K562 (cell line): ENCODE data around the gene HK2. TPM values are rescaled to one million over a fixed set of nuclear protein-coding genes. Genes with fewer than 3 reads are reported as not detected.

ENCODE experiments used
- ATAC-seq: fragments of 200-7000 bp; cut with Tn5 transposase; 3 replicates; pipeline ENCODE4 v1.9.1; 2020; ENCODE audit warnings: moderate library complexity
- BruUV-seq: library from RNA; stranded (reverse); fragments of 400-500 nt; replicated peaks from 2 replicates; lab custom pipeline; 2021; lab: Mats Ljungman, UMichigan
- CTCF ChIA-PET: fragments of 300-600 bp; formaldehyde crosslinking; extraction: SDS; loops from one replicate; lab custom pipeline; 2021; ENCODE audit warnings: low intra/inter-chr PET ratio; lab: Yijun Ruan, JAX
- POLR2A ChIA-PET: fragments of 300-600, 350-650 bp; sonication (Branson Sonifier 250); formaldehyde crosslinking; extraction: SDS; loops from one replicate; lab custom pipeline; 2021; ENCODE audit warnings: antibody characterized with exemption, inconsistent platforms; lab: Yijun Ruan, JAX
- DNase-seq, 4 experiments: peaks; one replicate each; pipeline versions ENCODE4 v3.0.0 to v3.0.0-alpha.2; 2011 to 2018; ENCODE audit warnings: low spot score in 3 of 4, mixed read lengths in 3 of 4; ENCODE audit errors: extremely low read depth in 1 of 4
- FAIRE-seq: peaks from 2 replicates; lab custom pipeline; 2011; peaks lifted over from hg19 to GRCh38; lab: Jason Lieb, UNC
- H2AFZ ChIP-seq: 2 replicates; pipeline ENCODE4 v1.6.0; 2011; ENCODE audit warnings: low read depth, low read length, control low read depth, inconsistent platforms
- H3K27ac ChIP-seq: fragments of 200-600 bp; 3 replicates; pipeline ENCODE4 v1.8.0; 2011; ENCODE audit warnings: low read depth, mild to moderate bottlenecking, control low read depth, inconsistent platforms, low read length, moderate library complexity, mixed read lengths; ENCODE audit errors: extremely low read depth
- H3K27me3 ChIP-seq, 2 experiments: fragments of 300-600 bp in 1 of 2; 2 replicates in 1 of 2; 3 replicates in 1 of 2; pipeline versions ENCODE4 v1.6.0 to v1.8.0; 2011; ENCODE audit warnings: inconsistent platforms in 2 of 2, low read length in 2 of 2, mild to moderate bottlenecking in 1 of 2, mixed read lengths in 1 of 2, moderate library complexity in 1 of 2; ENCODE audit not compliant: control insufficient read depth in 2 of 2, insufficient read depth in 2 of 2
- H3K36me3 ChIP-seq: fragments of 300-600 bp; 3 replicates; pipeline ENCODE4 v1.8.0; 2011; ENCODE audit warnings: mild to moderate bottlenecking, low read length, inconsistent platforms; ENCODE audit not compliant: control insufficient read depth, insufficient read depth
- H3K4me1 ChIP-seq, 2 experiments: fragments of 200-600 bp in 1 of 2; replicated peaks in 1 of 2; 2 replicates in 1 of 2; 3 replicates in 1 of 2; pipeline versions ENCODE4 v1.5.1 to v1.8.0; 2011; ENCODE audit warnings: inconsistent platforms in 2 of 2, low read length in 2 of 2, mild to moderate bottlenecking in 1 of 2, mixed read lengths in 1 of 2, moderate library complexity in 1 of 2; ENCODE audit not compliant: control insufficient read depth in 2 of 2, insufficient read depth in 2 of 2
- H3K4me2 ChIP-seq: 2 replicates; pipeline ENCODE4 v1.6.1; 2011; ENCODE audit warnings: low read length, control low read depth, inconsistent platforms, mixed read lengths; ENCODE audit not compliant: insufficient read depth
- H3K4me3 ChIP-seq: fragments of 200-600 bp; sonication (generic), shearing (Covaris generic); 2 replicates; pipeline ENCODE4 v1.5.1; 2016; ENCODE audit warnings: control low read depth, inconsistent platforms
- H3K79me2 ChIP-seq: fragments of 200-600 bp; 3 replicates; pipeline ENCODE4 v1.8.0; 2011; ENCODE audit warnings: low read length, inconsistent platforms; ENCODE audit not compliant: control insufficient read depth, insufficient read depth
- H3K9ac ChIP-seq, 2 experiments: 2 replicates each; pipeline versions ENCODE4 v1.6.0 to v1.6.1; 2011; ENCODE audit warnings: low read depth in 2 of 2, low read length in 2 of 2, control low read depth in 1 of 2, inconsistent platforms in 1 of 2, mild to moderate bottlenecking in 1 of 2, mixed read lengths in 1 of 2; ENCODE audit not compliant: insufficient read depth in 1 of 2
- H3K9me1 ChIP-seq: one replicate; pipeline ENCODE4 v1.6.0; 2011; ENCODE audit warnings: inconsistent platforms, mild to moderate bottlenecking, low read length, moderate library complexity; ENCODE audit not compliant: control insufficient read depth, insufficient read depth
- H3K9me3 ChIP-seq: replicated peaks from 2 replicates; pipeline ENCODE4 v1.5.1; 2011; ENCODE audit warnings: low read depth, low read length, inconsistent platforms; ENCODE audit not compliant: control insufficient read depth, insufficient read depth
- H4K20me1 ChIP-seq: replicated peaks from 2 replicates; pipeline ENCODE4 v1.6.1; 2011; ENCODE audit warnings: low read length, inconsistent platforms, mixed read lengths; ENCODE audit not compliant: control insufficient read depth, insufficient read depth
- E2F3 ChIP-seq: fragments of 250-450 bp; sonication (Bioruptor Pico); IDR thresholded peaks from 2 replicates; pipeline ENCODE4 v1.4.0; 2020; ENCODE audit warnings: mild to moderate bottlenecking
- GMEB1 ChIP-seq: fragments of 250-450 bp; sonication (Bioruptor Pico); IDR thresholded peaks from 2 replicates; pipeline ENCODE4 v1.4.0; 2020; ENCODE audit warnings: mild to moderate bottlenecking
- JUN ChIP-seq, 2 experiments: sonication (generic) in 1 of 2; formaldehyde crosslinking in 1 of 2; IDR thresholded peaks; 2 replicates each; pipeline versions ENCODE4 v1.6.1 to v1.8.0; 2012 to 2022; ENCODE audit warnings: borderline replicate concordance in 2 of 2, mild to moderate bottlenecking in 2 of 2, improper control_type of control experiment in 1 of 2, low read depth in 1 of 2, low read length in 1 of 2, missing genetic modification reagents in 1 of 2
- LEF1 ChIP-seq: fragments of 450-650 bp; IDR thresholded peaks from 2 replicates; pipeline ENCODE4 v1.6.1; 2016; ENCODE audit warnings: mild to moderate bottlenecking
- NCOR1 ChIP-seq: fragments of 450-650 bp; IDR thresholded peaks from 2 replicates; pipeline ENCODE4 v1.6.1; 2016; ENCODE audit warnings: mild to moderate bottlenecking, moderate library complexity
- NR3C1 ChIP-seq: sonication (generic); formaldehyde crosslinking; IDR thresholded peaks from 2 replicates; pipeline ENCODE4 v1.8.1; 2022; ENCODE audit warnings: missing genetic modification reagents
- PREB ChIP-seq: sonication (generic); formaldehyde crosslinking; IDR thresholded peaks from 2 replicates; pipeline ENCODE4 v1.8.1; 2023; ENCODE audit warnings: mild to moderate bottlenecking, missing genetic modification reagents
- PTTG1 ChIP-seq: fragments of 450-650 bp; IDR thresholded peaks from 2 replicates; pipeline ENCODE4 v1.6.1; 2016; ENCODE audit warnings: low read depth, mild to moderate bottlenecking, missing genetic modification characterization, missing compliant biosample characterization
- SETDB1 ChIP-seq: IDR thresholded peaks from one replicate; pipeline ENCODE4 v1.6.1; 2012; ENCODE audit warnings: low read length, control low read depth, inconsistent platforms
- SMAD3 ChIP-seq: fragments of 450-650 bp; formaldehyde crosslinking; conservative IDR thresholded peaks from 2 replicates; pipeline ENCODE4 v1.4.0; 2020; ENCODE audit warnings: mild to moderate bottlenecking
- TCF3 ChIP-seq: sonication (generic); formaldehyde crosslinking; IDR thresholded peaks from 2 replicates; pipeline ENCODE4 v1.4.0; 2020; ENCODE audit warnings: mild to moderate bottlenecking, missing genetic modification reagents
- TCF7L2 ChIP-seq: fragments of 150-350 bp; IDR thresholded peaks from 2 replicates; pipeline ENCODE4 v1.6.1; 2016; ENCODE audit warnings: low read depth, mild to moderate bottlenecking, low read length, moderate library complexity
- ZNF384 ChIP-seq: IDR thresholded peaks from 2 replicates; pipeline ENCODE4 v1.6.1; 2012; ENCODE audit warnings: low read depth, low read length, improper control_type of control experiment
- WGBS: fragments of 100-300 bp; shearing (Covaris generic); methylation state at CpG from one replicate; pipeline ENCODE4 v1.1.6; 2016; ENCODE audit warnings: low coverage, mixed read lengths; ENCODE audit not compliant: insufficient coverage; ENCODE audit errors: missing lambda C conversion rate; 5-methylcytosine and 5-hydroxymethylcytosine counted together
- in situ Hi-C: fragments of 300-500 bp; cut with MboI; formaldehyde crosslinking; loops from 4 replicates; pipeline ENCODE4 v1.15.0; 2018; ENCODE audit warnings: inconsistent platforms, mixed read lengths
- intact Hi-C: fragments of 100-400 bp; cut with micrococcal nuclease; formaldehyde crosslinking; loops from 2 replicates; pipeline ENCODE4 v1.14.2; 2022
- polyA plus RNA-seq, 8 experiments: library from polyadenylated mRNA; depleted of rRNA in 4 of 8; stranded (reverse) in 5 of 8; unstranded in 3 of 8; fragments of >200 nt; fragmentation: Nextera tagmentation in 2 of 8; fragmentation: Illumina TruSeq in 1 of 8; extraction: Ambion mirVana in 2 of 8; extraction: Trizol in 1 of 8; gene quantifications; 2 replicates each; pipeline versions ENCODE4 v1.2.1 to v1.2.3, GENCODE V29; 2011 to 2014; ENCODE audit warnings: inconsistent platforms in 1 of 8, missing spikeins in 1 of 8
- total RNA-seq, 7 experiments: library from RNA; depleted of rRNA in 6 of 7; stranded (reverse); fragments of >200 nt in 6 of 7; fragmentation: Illumina TruSeq in 2 of 7; extraction: Trizol in 2 of 7; gene quantifications; 2 replicates each; pipeline versions ENCODE4 v1.2.1 to v1.2.3, GENCODE V29; 2011 to 2021; ENCODE audit warnings: low replicate concordance in 1 of 7
- TF ChIP-seq, protein P1 (sequence below): fragments of 200-800 bp; sonication (Bioruptor generic); IDR thresholded peaks from 2 replicates; pipeline ENCODE4 v1.6.1; 2017; ENCODE audit warnings: missing genetic modification characterization, missing compliant biosample characterization

Gene HK2
- total and polyA plus RNA-seq, 9 of the 15 experiments (the other 6 are each of a cell fraction or from before 2014, with no cell fraction given), result 4.7 to 56.0 (median 19.9) TPM

GRCh38 chr2:74930811-74931486 is 97.0 kb downstream of the HK2 start (continued):
- TF ChIP-seq GMEB1 (CRISPR knock-in tag) (no peak), NCOR1 (no peak)

GRCh38 chr2:74931940-74932339 is 98.0 kb downstream of the HK2 start:
- DNase-seq, result no peak
- Histone ChIP-seq H3K4me3 (no peak overlapping the region), H3K27ac (no peak overlapping the region), H2AFZ (no peak overlapping the region), H3K36me3 (no peaks in the 10 kb centered on the region; the same call in 2 of the 3 replicates), H3K79me2 (no peaks in the 10 kb centered on the region), H4K20me1 (0 out of 2 replicates have a peak, but pooled peaks cover 3% of the 10 kb centered on the region), H3K9ac (no peak overlapping the region), H3K27me3 (no peaks in the 10 kb centered on the region), H3K4me2 (no peak overlapping the region), H3K4me1 (peaks cover 0 to 6% of the 10 kb centered on the region in 2 experiments; a peak in 2 of 5 replicates), H3K9me1 (no peaks in the 10 kb centered on the region), H3K9me3 (no peaks in the 10 kb centered on the region)
- CTCF ChIA-PET, result no interaction called here
- intact Hi-C loops (no loop called here), in situ Hi-C loops (no loop called here)
- no peak for FAIRE-seq
- POLR2A ChIA-PET, result interaction anchor here (0.7 kb wide), 1 partner anchor 847 kb away, joined by 3 read pairs; no protein-coding TSS in a partner anchor
- 38% methylated on average over 2 of the region's 2 CpGs for WGBS
- BruUV-seq, result no TSS peak
- ATAC-seq, result no peak
- TF ChIP-seq TCF3 (CRISPR knock-in tag) (no peak), LEF1 (no peak), NR3C1 (CRISPR knock-in tag) (no peak), TCF7L2 (no peak), PTTG1 (tag) (no peak), JUN (IDR thresholded peaks at IDR 0.05; ENCODE audit: borderline replicate concordance, low read depth, low read length) (no peak), JUN (CRISPR knock-in tag; IDR thresholded peaks at IDR 0.05; ENCODE audit: borderline replicate concordance) (no peak), SMAD3 (CRISPR knock-in tag) (no peak), SETDB1 (no peak), E2F3 (CRISPR knock-in tag) (no peak), ZNF384 (no peak), PREB (CRISPR knock-in tag) (no peak)
- TF ChIP-seq, protein P1, sequence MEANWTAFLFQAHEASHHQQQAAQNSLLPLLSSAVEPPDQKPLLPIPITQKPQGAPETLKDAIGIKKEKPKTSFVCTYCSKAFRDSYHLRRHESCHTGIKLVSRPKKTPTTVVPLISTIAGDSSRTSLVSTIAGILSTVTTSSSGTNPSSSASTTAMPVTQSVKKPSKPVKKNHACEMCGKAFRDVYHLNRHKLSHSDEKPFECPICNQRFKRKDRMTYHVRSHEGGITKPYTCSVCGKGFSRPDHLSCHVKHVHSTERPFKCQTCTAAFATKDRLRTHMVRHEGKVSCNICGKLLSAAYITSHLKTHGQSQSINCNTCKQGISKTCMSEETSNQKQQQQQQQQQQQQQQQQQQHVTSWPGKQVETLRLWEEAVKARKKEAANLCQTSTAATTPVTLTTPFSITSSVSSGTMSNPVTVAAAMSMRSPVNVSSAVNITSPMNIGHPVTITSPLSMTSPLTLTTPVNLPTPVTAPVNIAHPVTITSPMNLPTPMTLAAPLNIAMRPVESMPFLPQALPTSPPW (CRISPR knock-in tag), result no peak
